Lung (tissue), 12 donors: ENCODE data around the gene HLF. TPM values are rescaled to one million over a fixed set of nuclear protein-coding genes. Genes with fewer than 3 reads are reported as not detected.

Source experiments
- ATAC-seq: fragments of 200-7000 bp; cut with Tn5 transposase; one replicate; pipeline ENCODE4 v1.9.1; 2020; ENCODE audit warnings: moderate number of reproducible peaks; ENCODE audit not compliant: insufficient read depth, low FRiP score
- DNase-seq, 3 donors: peaks; one replicate each; pipeline ENCODE4 v3.0.0-alpha.2; 2013 to 2017
- H3K27ac ChIP-seq, 2 donors: one replicate each; pipeline ENCODE4 v1.5.1; 2013; ENCODE audit warnings: mild to moderate bottlenecking in 2 of 2, moderate library complexity in 2 of 2, control low read depth in 1 of 2, inconsistent platforms in 1 of 2, low read depth in 1 of 2, low read length in 1 of 2
- H3K27me3 ChIP-seq, 3 donors: one replicate each; pipeline ENCODE4 v1.5.1; 2013; ENCODE audit warnings: low read length in 2 of 3; ENCODE audit not compliant: control insufficient read depth in 3 of 3, insufficient read depth in 3 of 3
- H3K36me3 ChIP-seq, 4 donors: one replicate each; pipeline ENCODE4 v1.5.1; 2013; ENCODE audit warnings: low read length in 4 of 4, mild to moderate bottlenecking in 1 of 4, moderate library complexity in 1 of 4; ENCODE audit not compliant: control insufficient read depth in 4 of 4, insufficient read depth in 4 of 4
- H3K4me1 ChIP-seq, 5 donors: one replicate each; pipeline ENCODE4 v1.5.1; 2013; ENCODE audit warnings: low read length in 5 of 5, mild to moderate bottlenecking in 2 of 5, moderate library complexity in 1 of 5; ENCODE audit not compliant: control insufficient read depth in 5 of 5, insufficient read depth in 5 of 5
- H3K4me3 ChIP-seq: one replicate; pipeline ENCODE4 v1.5.1; 2013; ENCODE audit warnings: mild to moderate bottlenecking, control low read depth, moderate library complexity
- H3K9ac ChIP-seq, 2 donors: one replicate each; pipeline ENCODE4 v1.5.1; 2013; ENCODE audit warnings: low read length in 2 of 2, control low read depth in 1 of 2; ENCODE audit not compliant: insufficient read depth in 1 of 2
- H3K9me3 ChIP-seq, 4 donors: one replicate each; pipeline ENCODE4 v1.5.1; 2013; ENCODE audit warnings: low read length in 3 of 4, mild to moderate bottlenecking in 1 of 4, moderate library complexity in 1 of 4; ENCODE audit not compliant: control insufficient read depth in 4 of 4, insufficient read depth in 3 of 4
- CTCF ChIP-seq: IDR thresholded peaks from 2 replicates; pipeline ENCODE4 v1.5.1; 2012; ENCODE audit warnings: mild to moderate bottlenecking; ENCODE audit errors: control extremely low read depth, extremely low read depth
- WGBS, 2 donors: extraction: QIAGEN DNeasy Blood & Tissue Kit; methylation state at CpG; one replicate each; pipeline ENCODE4 v1.1.7; 2013; 5-methylcytosine and 5-hydroxymethylcytosine counted together
- polyA plus RNA-seq, 2 donors: library from polyadenylated mRNA; stranded (reverse); fragments of 200-250 nt; gene quantifications; one replicate each; pipeline ENCODE4 v1.2.1, GENCODE V29; 2013
- total RNA-seq, 2 donors: library from RNA; depleted of rRNA in 1 of 2; stranded (reverse); fragments of >200 nt in 1 of 2; gene quantifications; one replicate each; pipeline ENCODE4 v1.2.1, GENCODE V29; 2014 to 2021
- donor health status: control.
- donor health status: control.
- donor health status: Bipolar disorder and iron deficiency.
- donor health status: healthy.
- donor health status: DM: yes; HTN: yes; CAD: no.

Gene HLF
- total and polyA plus RNA-seq, 4 donors, result 3.2 to 21.3 (median 7.9) TPM

GRCh38 chr17:55312852-55313251 is 48.1 kb downstream of the HLF start:
- TF ChIP-seq CTCF, result no peak
- WGBS, 2 donors, result 95 to 99% methylated on average over 3 of the region's 3 CpGs
- H3K4me1 ChIP-seq, result peaks cover 0 to 10% (median 0%) of the 10 kb centered on the region in 5 donors
- peaks cover 0 to 4% (median 0%) of the 10 kb centered on the region in 3 donors for H3K27me3 ChIP-seq
- no peak overlapping the region for H3K4me3 ChIP-seq
- no peak for ATAC-seq
- H3K9me3 ChIP-seq, result no peaks in the 10 kb centered on the region
- H3K9ac ChIP-seq, result no peak overlapping the region
- DNase-seq, result no peak
- no peak overlapping the region for H3K27ac ChIP-seq
- H3K36me3 ChIP-seq, result peaks cover 0 to 5% (median 1%) of the 10 kb centered on the region in 4 donors

- no peak overlapping the region for H3K9ac ChIP-seq
- no peaks in the 10 kb centered on the region for H3K27me3 ChIP-seq
- H3K4me1 ChIP-seq, result peaks cover 0 to 10% (median 0%) of the 10 kb centered on the region in 5 donors
- H3K36me3 ChIP-seq, result peaks cover 0 to 9% (median 1%) of the 10 kb centered on the region in 4 donors
- ATAC-seq (no peak), DNase-seq (no peak)
- H3K4me3 ChIP-seq, result no peak overlapping the region
- H3K27ac ChIP-seq, result no peak overlapping the region
- H3K9me3 ChIP-seq, result no peaks in the 10 kb centered on the region
- no peak for TF ChIP-seq CTCF
- WGBS, 2 donors, result 76 to 87% methylated on average over 8 of the region's 8 CpGs
Measured at GRCh38 chr17:55314061-55314783, 49.5 kb downstream of the HLF start.

DNA sequence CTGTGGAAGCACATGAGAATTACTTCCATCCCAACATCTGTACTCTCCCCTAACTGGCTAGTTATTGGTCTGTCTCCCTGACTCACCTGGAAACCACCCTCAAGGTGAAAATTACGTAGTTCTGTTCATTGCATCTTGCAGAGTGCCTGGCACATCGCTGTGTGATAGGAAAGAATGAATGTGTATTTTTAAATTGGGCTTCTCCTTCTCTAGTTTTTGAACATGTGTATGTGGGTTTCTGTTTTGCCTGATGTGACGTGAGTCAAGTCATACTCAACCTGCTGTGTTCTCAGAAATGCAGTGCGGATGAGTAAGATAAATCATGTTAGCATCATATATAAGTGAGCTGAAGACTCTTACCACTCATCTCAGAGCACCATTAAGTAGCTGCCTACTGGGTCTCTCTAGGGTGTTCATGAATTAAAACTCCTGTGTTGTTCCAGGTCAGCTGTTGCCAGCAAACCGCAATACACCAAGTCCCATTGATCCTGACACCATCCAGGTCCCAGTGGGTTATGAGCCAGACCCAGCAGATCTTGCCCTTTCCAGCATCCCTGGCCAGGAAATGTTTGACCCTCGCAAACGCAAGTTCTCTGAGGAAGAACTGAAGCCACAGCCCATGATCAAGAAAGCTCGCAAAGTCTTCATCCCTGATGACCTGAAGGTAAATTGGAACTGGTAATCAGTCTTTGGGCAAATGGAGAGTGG is 50.2 kb downstream of the HLF start:
- 91 to 96% methylated on average over 8 of the region's 8 CpGs for whole genome bisulfite sequencing, 2 donors
- no peaks in the 10 kb centered on the region for H3K9me3 ChIP-seq
- H3K4me1 ChIP-seq, result peaks cover 0 to 10% (median 0%) of the 10 kb centered on the region in 5 donors
- no peak for ATAC-seq
- no peak for TF ChIP-seq CTCF
- no peak overlapping the region for H3K9ac ChIP-seq
- H3K27ac ChIP-seq, result no peak overlapping the region
- no peaks in the 10 kb centered on the region for H3K27me3 ChIP-seq
- DNase-seq, result no peak
- H3K36me3 ChIP-seq, result peaks cover 0 to 9% (median 1%) of the 10 kb centered on the region in 4 donors
- no peak overlapping the region for H3K4me3 ChIP-seq
